Activated T-helper 17 cell treated with anti-CD3 and anti-CD28 coated beads, Interleukin-2, amount 50 U/mL, for 72 hours (primary cell): Measurements from ENCODE around the gene BATF3. TPM values are rescaled to one million over a fixed set of nuclear protein-coding genes. Genes with fewer than 3 reads are reported as not detected.
"Not testable (repeated sequence)": the region's sequence is repeated elsewhere in the genome, so short reads cannot be mapped to it uniquely, and the experiment has no call there.

Source experiments
- ATAC-seq: fragments of 150-1000 bp; cut with Tn5 transposase; replicated peaks from 2 replicates; pipeline ENCODE4 v1.10.0; 2021; ENCODE audit warnings: mild to moderate bottlenecking, moderate library complexity
- H3K27ac Mint-ChIP-seq: one replicate; pipeline ENCODE4 v1.8.0; 2022; ENCODE audit warnings: mixed read lengths
- H3K27me3 Mint-ChIP-seq: one replicate; pipeline ENCODE4 v1.8.0; 2022; ENCODE audit warnings: mixed read lengths
- H3K36me3 Mint-ChIP-seq: one replicate; pipeline ENCODE4 v1.8.0; 2022; ENCODE audit warnings: low read depth, mild to moderate bottlenecking, mixed read lengths
- H3K4me1 Mint-ChIP-seq: one replicate; pipeline ENCODE4 v1.8.0; 2022; ENCODE audit warnings: mixed read lengths
- H3K4me3 Mint-ChIP-seq: one replicate; pipeline ENCODE4 v1.8.0; 2022; ENCODE audit warnings: mild to moderate bottlenecking, mixed read lengths
- H3K9me3 Mint-ChIP-seq: one replicate; pipeline ENCODE4 v1.8.0; 2022; ENCODE audit warnings: mixed read lengths
- total RNA-seq, 2 donors: library from RNA; stranded (reverse); gene quantifications; one replicate each; pipeline ENCODE4 v1.2.3, GENCODE V29; 2022

The BATF3 gene
- total RNA-seq, 2 donors from 2014 or later, result 97.3 to 129 TPM

DNA sequence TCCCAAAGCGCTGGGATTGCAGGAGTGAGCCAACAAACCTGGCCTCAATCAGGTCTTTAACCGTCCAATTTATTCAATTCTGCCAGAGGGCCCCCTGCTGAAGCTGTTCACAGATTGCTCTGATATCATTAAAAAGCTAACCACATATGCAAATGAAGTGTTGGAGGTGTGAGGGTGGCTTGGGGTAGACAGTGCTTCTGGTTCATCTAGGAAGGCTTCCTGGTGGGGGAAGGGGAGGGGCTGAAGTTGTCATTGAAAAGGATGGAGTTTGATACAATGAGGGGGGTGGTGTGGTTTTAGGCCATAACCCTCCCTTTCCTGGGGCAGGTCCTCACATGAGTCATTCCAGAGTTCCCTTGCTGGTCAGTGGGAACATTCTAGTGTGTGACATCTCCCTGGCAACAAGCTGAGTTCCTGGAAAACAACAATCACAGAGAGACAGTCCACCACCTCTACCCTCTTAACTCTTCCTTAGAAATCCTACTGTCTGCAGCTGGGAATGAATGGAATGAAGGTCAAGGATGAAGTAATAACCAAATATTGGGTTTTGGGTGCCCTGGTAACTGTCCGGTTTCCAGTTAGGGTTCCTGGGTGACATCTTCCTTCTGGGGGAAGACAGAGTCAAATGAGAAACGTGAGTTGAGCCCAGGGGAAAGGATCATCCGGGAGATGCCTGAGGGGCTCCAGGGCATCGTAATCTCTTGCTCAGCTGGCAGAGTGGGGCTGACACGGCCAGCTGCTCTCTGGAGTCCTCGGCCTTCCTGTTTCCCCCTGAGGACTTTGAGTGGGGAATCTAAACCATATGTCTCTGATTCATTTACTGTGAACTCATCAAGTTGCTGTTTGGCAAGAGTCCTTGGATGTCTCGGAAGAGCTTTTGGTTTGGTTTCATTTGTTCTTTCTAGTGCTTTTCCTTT, 32.2 kb downstream of the BATF3 start:
- Mint-ChIP-seq H3K27ac (peak overlapping the region; percentile 54), H3K4me1 (peaks cover 7% of the 10 kb centered on the region)

DNA sequence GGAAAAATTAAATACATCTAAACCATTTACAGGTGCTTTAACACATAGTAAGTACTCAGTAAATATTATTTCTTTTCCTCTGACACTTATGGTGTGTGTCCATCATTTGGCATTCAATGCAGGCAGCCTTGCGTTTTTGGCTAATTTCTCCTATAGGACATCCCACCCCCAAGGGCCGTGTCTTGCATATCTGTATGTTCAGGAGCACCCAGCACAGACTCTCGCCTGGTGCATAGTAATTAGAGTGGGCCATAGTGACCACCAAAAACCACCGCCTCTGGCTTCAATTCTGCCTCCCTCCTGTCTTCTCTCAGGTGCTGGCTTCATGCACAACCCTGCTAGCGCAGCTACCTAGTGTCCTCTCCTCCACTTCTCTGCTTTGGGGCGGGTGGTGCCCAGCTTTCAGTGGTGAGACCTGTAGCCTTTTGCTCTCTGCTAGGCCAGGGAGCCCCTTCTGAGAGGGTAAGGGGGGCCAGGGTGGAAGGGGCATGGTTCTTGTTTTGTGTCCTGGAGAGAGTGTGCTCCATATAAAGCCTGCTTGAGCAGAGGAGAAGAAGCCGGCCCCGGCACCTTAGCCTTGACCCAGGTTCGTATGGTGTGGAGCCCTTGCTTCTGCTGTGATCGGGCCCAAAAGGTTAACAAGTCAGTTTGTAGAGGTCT, 33.4 kb downstream of the BATF3 start:
- Mint-ChIP-seq H3K4me1 (peaks cover 7% of the 10 kb centered on the region), H3K9me3 (no peaks in the 10 kb centered on the region), H3K27me3 (peaks cover 3% of the 10 kb centered on the region), H3K27ac (peak overlapping the region; percentile 54), H3K4me3 (peak overlapping the region; percentile 77), H3K36me3 (no peaks in the 10 kb centered on the region)
- ATAC-seq, result no peak

More for the DNA sequence above, 32.2 kb downstream of the BATF3 start:
- peak overlapping the region; percentile 37 for H3K4me3 Mint-ChIP-seq
- ATAC-seq, result peak; percentile 15
- H3K27me3 Mint-ChIP-seq, result peaks cover 7% of the 10 kb centered on the region
- no peaks in the 10 kb centered on the region for H3K9me3 Mint-ChIP-seq
- no peaks in the 10 kb centered on the region for H3K36me3 Mint-ChIP-seq

DNA sequence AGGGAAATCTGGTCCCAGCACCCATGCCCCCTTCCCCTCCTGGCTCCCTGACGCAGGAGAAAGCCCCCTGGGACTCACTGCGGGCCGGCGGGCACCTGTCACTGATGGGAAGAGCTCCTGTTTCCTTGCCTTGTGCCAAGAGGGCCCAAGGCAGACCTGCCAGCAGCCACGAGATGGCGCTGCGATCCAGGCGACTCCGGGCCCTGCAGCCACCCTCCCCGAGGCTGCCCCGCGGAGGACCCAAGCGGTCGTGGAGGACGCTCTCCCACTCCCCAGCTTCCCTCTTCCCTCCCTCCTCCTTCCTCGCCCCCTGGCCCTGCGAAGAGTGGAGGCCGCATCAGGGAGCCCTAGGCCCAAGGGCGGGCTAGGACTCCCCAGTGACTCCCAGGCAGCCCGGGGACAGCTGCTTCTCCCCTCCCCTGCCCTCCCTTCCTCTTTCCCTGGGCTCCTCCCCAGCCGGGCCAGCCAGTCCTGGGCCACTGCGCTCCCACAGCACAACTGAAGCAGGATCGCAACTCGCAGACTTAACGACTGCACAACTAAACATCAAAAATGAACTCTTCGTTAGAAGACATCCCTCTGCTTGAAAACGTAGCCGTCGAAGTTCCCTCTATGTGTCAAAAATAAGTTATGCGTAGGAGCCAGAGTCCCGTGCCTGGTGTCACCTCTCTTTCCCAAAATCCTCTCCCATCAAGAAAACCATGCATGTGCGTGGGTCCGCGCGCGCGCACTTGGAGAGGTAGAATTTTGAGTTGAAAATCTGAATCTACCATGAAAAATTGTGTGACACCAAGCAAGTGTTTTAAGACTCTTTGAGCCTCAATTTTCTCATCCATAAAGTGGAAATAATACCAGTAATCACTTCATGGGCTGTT, 34.2 kb downstream of the BATF3 start:
- H3K27me3 Mint-ChIP-seq, result peaks cover 3% of the 10 kb centered on the region
- H3K9me3 Mint-ChIP-seq, result no peaks in the 10 kb centered on the region
- no peak overlapping the region for H3K27ac Mint-ChIP-seq
- H3K36me3 Mint-ChIP-seq, result no peaks in the 10 kb centered on the region
- H3K4me1 Mint-ChIP-seq, result peaks cover 7% of the 10 kb centered on the region
- peak overlapping the region; percentile 77 for H3K4me3 Mint-ChIP-seq
- ATAC-seq, result peak; percentile 98

DNA sequence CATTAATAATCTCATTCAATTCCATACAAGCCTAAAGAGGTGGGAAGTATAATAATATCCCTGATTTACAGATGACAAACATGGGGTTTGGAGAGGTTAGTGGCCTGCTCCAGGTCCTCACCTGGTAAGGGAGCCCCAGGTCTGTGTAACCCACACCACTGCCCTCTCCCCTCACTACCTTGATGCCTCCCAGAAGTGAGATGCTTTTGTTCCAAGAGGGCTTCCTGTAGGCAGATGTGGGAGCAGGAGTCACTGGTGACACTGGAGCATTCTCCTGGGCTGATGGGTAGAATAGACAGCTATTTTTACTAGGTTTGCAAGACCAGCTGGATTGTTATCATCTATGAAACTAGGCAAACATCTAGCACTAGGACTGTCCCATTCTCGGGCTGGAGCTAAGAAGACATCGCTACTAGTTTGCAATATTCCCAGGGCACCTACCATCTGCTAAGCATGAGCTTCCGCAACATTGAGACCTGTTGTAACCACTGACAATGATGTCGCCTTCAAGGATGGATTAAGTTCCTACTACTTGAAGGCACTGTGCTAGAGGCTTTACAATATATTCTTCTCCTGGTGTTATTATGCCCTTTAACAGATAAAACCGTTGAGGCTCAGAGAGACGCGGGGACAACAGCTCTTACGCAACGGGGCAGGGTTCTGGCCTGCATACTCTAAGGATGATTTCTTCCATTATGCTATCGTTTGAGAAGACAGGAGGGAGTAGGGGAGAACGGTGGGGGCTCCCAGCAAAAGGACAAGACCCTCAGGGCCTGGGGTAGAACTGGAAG, 35.0 kb downstream of the BATF3 start:
- H3K27ac Mint-ChIP-seq, result no peak overlapping the region
- H3K4me3 Mint-ChIP-seq, result peak overlapping the region; percentile 77
- no peak for ATAC-seq

DNA sequence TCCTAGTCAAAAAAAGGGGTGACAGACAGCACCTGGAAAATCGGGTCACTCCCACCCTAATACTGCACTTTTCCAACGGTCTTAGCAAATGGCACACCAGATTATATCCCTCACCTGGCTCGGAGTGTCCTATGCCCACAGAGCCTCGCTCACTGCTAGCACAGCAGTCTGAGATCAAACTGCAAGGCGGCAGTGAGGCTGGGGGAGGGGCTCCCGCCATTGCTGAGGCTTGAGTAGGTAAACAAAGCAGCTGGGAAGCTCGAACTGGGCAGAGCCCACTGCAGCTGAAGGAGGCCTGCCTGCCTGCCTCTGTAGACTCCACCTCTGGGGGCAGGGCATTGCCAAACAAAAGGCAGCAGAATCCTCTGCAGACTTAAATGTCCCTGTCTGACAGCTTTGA, 41.4 kb downstream of the BATF3 start:
- not testable (repeated sequence) for H3K9me3 Mint-ChIP-seq, H3K27ac Mint-ChIP-seq, H3K4me3 Mint-ChIP-seq, H3K36me3 Mint-ChIP-seq, H3K4me1 Mint-ChIP-seq, ATAC-seq
- H3K27me3 Mint-ChIP-seq, result peaks cover 21% of the 10 kb centered on the region

More for the DNA sequence above, 35.0 kb downstream of the BATF3 start:
- no peaks in the 10 kb centered on the region for H3K27me3 Mint-ChIP-seq
- H3K4me1 Mint-ChIP-seq, result peaks cover 7% of the 10 kb centered on the region
- H3K9me3 Mint-ChIP-seq, result no peaks in the 10 kb centered on the region
- no peaks in the 10 kb centered on the region for H3K36me3 Mint-ChIP-seq

DNA sequence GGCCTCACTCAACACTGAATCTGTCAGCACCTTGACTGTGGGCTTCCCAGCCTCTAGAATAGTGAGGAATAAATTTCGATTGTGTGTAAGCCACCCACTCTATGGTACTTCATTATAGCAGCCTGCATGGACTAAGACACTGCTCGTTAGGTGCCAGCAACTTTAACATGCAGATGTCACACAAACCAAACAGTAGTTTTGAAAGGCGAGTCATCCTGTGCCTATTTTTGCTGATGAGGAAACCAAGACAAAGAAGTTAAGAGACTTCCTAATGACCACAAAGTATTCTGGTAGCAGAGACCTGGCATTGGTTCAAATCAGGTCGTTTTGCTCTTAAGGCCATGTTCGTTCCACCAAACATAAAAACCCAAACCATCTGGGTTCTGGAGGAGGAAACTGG, 42.9 kb downstream of the BATF3 start:
- no peaks in the 10 kb centered on the region for H3K4me1 Mint-ChIP-seq
- ATAC-seq, result no peak
- H3K27me3 Mint-ChIP-seq, result peaks cover 21% of the 10 kb centered on the region
- H3K9me3 Mint-ChIP-seq, result no peaks in the 10 kb centered on the region
- no peak overlapping the region for H3K4me3 Mint-ChIP-seq
- no peaks in the 10 kb centered on the region for H3K36me3 Mint-ChIP-seq
- no peak overlapping the region for H3K27ac Mint-ChIP-seq

DNA sequence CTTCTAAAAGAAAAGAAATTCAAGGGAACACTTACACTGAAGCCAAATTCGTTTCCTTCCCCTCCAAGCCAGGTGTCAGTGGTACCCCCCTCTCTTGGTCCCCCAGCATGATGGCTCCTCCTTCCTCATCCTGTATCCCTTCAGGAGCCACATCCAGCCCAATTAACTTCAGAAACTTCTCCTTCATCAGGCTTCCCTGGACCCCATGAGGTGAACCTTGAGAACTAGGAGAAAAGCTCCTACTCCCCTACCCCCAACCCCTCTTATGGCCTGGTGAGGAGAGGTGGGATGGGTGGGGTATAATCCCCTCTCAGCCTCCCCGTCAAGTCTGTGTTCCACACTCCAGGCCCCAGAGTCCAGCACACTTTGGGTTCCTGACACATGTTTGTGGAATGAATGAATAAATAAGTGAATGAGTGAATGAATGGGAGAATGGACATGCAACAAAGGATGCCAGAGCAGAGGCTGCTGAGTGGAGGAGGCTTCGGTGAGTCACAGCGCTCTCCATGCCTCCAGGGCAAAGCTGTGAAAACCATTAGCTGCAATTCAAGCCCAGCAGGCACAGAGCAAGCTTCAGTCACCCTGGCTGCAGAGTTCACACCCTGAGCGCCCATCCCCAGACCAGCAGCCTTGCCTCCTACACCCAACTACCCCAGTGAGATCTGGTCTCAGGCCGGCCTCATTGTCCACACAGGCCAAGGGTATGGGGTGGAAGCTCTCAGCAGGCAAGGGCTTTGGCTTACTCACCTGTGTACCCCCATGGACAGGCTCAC, 43.8 kb downstream of the BATF3 start:
- Mint-ChIP-seq H3K36me3 (no peaks in the 10 kb centered on the region), H3K9me3 (no peaks in the 10 kb centered on the region), H3K4me3 (no peak overlapping the region), H3K27me3 (peaks cover 21% of the 10 kb centered on the region), H3K27ac (no peak overlapping the region), H3K4me1 (no peaks in the 10 kb centered on the region)
- ATAC-seq, result no peak

DNA sequence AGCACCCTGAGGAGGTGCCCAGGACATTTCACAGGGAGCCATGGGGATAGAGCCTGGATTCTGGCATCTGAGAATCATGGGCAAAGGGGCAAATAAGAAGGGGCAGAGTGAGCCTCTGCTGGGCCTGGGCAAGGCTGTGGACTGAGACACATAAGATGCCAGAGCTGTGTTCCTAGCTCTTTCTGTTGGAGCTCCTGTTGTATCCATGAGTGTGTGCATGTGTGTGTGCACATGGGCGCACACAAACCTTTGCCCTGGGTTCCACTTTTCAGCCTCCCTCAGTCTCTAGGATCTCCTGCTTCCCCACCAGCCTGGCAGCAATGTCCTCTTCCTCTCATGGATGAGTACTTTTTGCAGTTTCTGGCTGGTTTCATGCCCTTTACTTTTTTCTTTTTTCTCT, 47.0 kb downstream of the BATF3 start:
- Mint-ChIP-seq H3K4me3 (no peak overlapping the region), H3K9me3 (no peaks in the 10 kb centered on the region)
- no peak for ATAC-seq

DNA sequence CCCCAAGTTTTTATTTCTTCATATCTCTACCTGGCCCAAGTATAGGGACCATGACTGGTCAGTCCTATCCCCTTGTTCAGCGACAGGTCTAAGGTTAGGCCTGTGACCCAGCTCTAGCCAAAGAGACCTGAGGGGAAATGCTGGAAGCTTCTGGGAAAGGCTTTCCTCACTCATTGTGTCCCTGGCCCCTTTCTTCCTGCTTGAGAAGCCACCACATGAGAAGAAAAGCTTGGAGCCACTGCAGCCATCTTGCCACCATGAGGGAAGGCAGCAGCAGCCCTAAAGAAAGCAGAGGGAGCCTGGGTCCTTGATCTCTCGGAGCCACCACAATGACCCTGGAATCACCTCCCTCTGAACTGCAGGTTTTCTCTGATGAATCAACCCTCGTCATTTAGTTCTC, 47.7 kb downstream of the BATF3 start:
- no peaks in the 10 kb centered on the region for H3K9me3 Mint-ChIP-seq
- H3K4me1 Mint-ChIP-seq, result no peaks in the 10 kb centered on the region
- peaks cover 13% of the 10 kb centered on the region for H3K27me3 Mint-ChIP-seq
- no peak overlapping the region for H3K4me3 Mint-ChIP-seq
- ATAC-seq, result no peak
- no peak overlapping the region for H3K27ac Mint-ChIP-seq
- H3K36me3 Mint-ChIP-seq, result no peaks in the 10 kb centered on the region

More for the DNA sequence above, 47.0 kb downstream of the BATF3 start:
- H3K27me3 Mint-ChIP-seq, result peaks cover 18% of the 10 kb centered on the region
- no peaks in the 10 kb centered on the region for H3K4me1 Mint-ChIP-seq
- H3K27ac Mint-ChIP-seq, result no peak overlapping the region
- no peaks in the 10 kb centered on the region for H3K36me3 Mint-ChIP-seq

DNA sequence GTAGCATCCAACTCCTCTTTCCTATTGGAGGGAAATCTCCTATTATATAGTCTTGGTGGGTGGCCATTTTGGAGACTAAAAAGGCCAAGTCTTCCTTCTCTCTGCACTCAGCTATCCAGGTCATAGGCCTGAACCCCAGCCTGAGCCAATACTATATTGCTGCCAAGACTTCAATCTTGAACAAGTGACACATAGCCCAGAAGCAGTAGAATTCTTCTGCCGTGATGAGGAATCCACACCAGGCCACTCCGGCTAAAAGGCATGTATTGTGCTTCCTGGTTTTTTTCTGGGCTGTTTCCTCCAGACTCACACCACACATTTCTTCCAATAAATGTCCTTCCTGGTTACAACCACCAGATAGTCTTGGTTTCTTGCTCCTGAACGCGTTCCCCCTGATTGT, 48.1 kb downstream of the BATF3 start:
- no peak for ATAC-seq
- Mint-ChIP-seq H3K9me3 (no peaks in the 10 kb centered on the region), H3K27me3 (peaks cover 13% of the 10 kb centered on the region), H3K4me3 (no peak overlapping the region), H3K27ac (no peak overlapping the region), H3K4me1 (no peaks in the 10 kb centered on the region), H3K36me3 (no peaks in the 10 kb centered on the region)

DNA sequence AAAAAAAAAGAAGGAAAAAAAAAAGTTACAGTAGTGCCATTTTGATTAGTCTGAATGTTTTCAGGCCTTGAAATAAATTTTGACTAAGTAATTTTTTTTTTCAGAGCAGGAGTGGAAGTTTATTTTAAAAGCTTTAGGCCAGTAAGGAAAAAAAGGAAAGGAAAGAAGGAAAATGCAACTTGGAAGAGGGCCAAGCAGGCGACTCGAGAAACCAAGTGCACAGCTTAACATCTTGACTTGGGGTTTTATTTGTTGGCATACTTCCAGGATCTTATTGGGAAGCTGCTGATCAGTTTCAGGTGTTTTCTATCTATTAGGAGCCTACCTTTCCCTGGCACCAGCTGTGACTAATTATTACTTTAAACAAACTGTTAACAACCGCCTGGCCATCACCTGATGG, 49.4 kb downstream of the BATF3 start:
- ATAC-seq, result no peak
- Mint-ChIP-seq H3K36me3 (no peaks in the 10 kb centered on the region), H3K27me3 (peaks cover 15% of the 10 kb centered on the region), H3K27ac (no peak overlapping the region), H3K4me3 (no peak overlapping the region), H3K4me1 (no peaks in the 10 kb centered on the region), H3K9me3 (no peaks in the 10 kb centered on the region)

DNA sequence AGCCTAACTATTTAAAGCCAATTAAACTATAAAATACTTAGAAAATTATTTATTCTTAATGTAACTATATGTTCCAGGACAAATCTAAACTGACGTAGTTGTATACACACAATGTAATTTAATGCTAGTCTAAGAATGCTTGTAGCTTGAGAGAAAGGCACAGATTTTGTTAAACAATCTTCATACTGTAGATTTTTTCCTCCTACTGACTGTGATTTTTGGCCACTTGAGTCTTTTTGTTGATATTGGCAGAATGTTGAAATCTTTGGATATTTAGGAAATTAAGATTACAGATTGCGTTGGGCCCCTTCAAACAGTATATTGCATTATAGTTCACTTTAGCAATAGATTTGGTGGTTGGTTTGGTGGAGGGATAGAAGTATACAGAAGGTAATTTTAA, 50.6 kb downstream of the BATF3 start:
- no peak for ATAC-seq
- no peak overlapping the region for H3K27ac Mint-ChIP-seq
- peaks cover 7% of the 10 kb centered on the region for H3K27me3 Mint-ChIP-seq
- H3K36me3 Mint-ChIP-seq, result no peaks in the 10 kb centered on the region
- H3K4me1 Mint-ChIP-seq, result no peaks in the 10 kb centered on the region
- H3K4me3 Mint-ChIP-seq, result no peak overlapping the region
- no peaks in the 10 kb centered on the region for H3K9me3 Mint-ChIP-seq

DNA sequence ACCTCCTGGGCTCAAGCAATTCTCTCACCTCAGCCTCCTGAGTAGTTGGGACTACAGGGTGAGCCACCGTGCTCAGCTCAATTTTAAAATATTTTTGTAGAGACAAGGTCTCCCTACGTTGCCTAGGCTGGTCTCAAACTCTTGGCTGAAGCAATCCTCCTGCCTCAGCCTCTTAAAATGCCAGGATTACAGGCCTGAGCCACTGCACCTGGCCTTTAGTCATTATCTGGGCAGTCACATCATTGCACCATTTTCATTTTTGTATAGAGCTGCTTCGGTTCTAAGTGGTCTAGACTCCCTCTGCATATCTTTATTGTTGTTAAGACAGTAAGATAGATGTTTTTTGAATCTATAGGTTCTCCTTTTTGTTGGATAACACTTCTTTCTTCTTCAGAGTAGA, 51.2 kb downstream of the BATF3 start:
- Mint-ChIP-seq H3K4me1 (no peaks in the 10 kb centered on the region), H3K36me3 (no peaks in the 10 kb centered on the region), H3K4me3 (no peak overlapping the region), H3K27ac (no peak overlapping the region), H3K9me3 (no peaks in the 10 kb centered on the region), H3K27me3 (peaks cover 4% of the 10 kb centered on the region)
- no peak for ATAC-seq
